Type B pancreatic cell (in vitro differentiated cells): ENCODE data around the gene SLC26A4. TPM values are rescaled to one million over a fixed set of nuclear protein-coding genes. Genes with fewer than 3 reads are reported as not detected.
A peak's percentile ranks its signal among the peaks of the same experiment; 100 is the strongest.

Source experiments
- DNase-seq: peaks from one replicate; pipeline ENCODE4 v3.0.0; 2021; ENCODE audit warnings: mixed read lengths; ENCODE audit not compliant: unreplicated experiment; ENCODE audit errors: extremely low spot score
- H3K27ac Mint-ChIP-seq: 2 replicates; pipeline ENCODE4 v1.8.0; 2021; ENCODE audit warnings: mild to moderate bottlenecking, mixed read lengths
- H3K27me3 Mint-ChIP-seq: 2 replicates; pipeline ENCODE4 v1.8.0; 2021; ENCODE audit warnings: mixed read lengths
- H3K36me3 Mint-ChIP-seq: 2 replicates; pipeline ENCODE4 v1.8.0; 2021; ENCODE audit warnings: mixed read lengths
- H3K4me1 Mint-ChIP-seq: one replicate; pipeline ENCODE4 v1.8.0; 2021; ENCODE audit warnings: mixed read lengths; ENCODE audit not compliant: unreplicated experiment
- H3K4me3 Mint-ChIP-seq: 2 replicates; pipeline ENCODE4 v1.8.0; 2021; ENCODE audit warnings: mild to moderate bottlenecking, mixed read lengths
- H3K9me3 Mint-ChIP-seq: 2 replicates; pipeline ENCODE4 v1.8.0; 2021; ENCODE audit warnings: mixed read lengths
- total RNA-seq: library from RNA; stranded (reverse); gene quantifications from 2 replicates; pipeline ENCODE4 v1.2.1, GENCODE V29; 2021; ENCODE audit warnings: low replicate concordance
- TF ChIP-seq, protein P1 (sequence below): fragments of 200-600 bp; sonication (generic); conservative IDR thresholded peaks from 2 replicates; pipeline ENCODE4 v1.5.0; 2021; ENCODE audit warnings: antibody characterized with exemption, mild to moderate bottlenecking

The SLC26A4 gene
- total RNA-seq, 1 donor from 2014 or later, result not detected

DNA sequence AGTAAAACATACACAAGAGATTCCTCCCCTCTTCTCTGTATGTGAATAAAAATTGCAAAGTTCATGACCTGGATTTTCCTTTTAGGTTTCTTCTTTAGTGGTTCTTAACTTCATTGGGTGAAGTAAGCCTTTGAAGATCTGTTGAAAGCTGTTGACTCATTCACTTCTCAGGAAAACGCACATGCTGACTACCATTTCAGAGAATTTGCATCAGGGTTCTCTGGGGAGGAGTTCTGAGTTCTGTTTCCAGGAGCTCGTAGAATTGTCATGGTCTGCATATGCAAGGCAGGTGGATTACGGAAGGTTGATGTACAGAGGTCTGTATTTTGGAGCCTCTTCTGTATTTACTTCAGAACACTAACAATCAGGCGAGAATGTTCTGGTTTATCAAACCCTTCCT is 962 bp upstream of the SLC26A4 start:
- no peaks in the 10 kb centered on the region for H3K36me3 Mint-ChIP-seq
- no peaks in the 10 kb centered on the region for H3K4me1 Mint-ChIP-seq
- H3K27ac Mint-ChIP-seq, result no peak overlapping the region
- H3K27me3 Mint-ChIP-seq, result peaks cover 87% of the 10 kb centered on the region
- peak overlapping the region; percentile 80 for H3K4me3 Mint-ChIP-seq
- TF ChIP-seq, protein P1, sequence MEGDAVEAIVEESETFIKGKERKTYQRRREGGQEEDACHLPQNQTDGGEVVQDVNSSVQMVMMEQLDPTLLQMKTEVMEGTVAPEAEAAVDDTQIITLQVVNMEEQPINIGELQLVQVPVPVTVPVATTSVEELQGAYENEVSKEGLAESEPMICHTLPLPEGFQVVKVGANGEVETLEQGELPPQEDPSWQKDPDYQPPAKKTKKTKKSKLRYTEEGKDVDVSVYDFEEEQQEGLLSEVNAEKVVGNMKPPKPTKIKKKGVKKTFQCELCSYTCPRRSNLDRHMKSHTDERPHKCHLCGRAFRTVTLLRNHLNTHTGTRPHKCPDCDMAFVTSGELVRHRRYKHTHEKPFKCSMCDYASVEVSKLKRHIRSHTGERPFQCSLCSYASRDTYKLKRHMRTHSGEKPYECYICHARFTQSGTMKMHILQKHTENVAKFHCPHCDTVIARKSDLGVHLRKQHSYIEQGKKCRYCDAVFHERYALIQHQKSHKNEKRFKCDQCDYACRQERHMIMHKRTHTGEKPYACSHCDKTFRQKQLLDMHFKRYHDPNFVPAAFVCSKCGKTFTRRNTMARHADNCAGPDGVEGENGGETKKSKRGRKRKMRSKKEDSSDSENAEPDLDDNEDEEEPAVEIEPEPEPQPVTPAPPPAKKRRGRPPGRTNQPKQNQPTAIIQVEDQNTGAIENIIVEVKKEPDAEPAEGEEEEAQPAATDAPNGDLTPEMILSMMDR, result no peak
- no peaks in the 10 kb centered on the region for H3K9me3 Mint-ChIP-seq
- DNase-seq, result no peak

DNA sequence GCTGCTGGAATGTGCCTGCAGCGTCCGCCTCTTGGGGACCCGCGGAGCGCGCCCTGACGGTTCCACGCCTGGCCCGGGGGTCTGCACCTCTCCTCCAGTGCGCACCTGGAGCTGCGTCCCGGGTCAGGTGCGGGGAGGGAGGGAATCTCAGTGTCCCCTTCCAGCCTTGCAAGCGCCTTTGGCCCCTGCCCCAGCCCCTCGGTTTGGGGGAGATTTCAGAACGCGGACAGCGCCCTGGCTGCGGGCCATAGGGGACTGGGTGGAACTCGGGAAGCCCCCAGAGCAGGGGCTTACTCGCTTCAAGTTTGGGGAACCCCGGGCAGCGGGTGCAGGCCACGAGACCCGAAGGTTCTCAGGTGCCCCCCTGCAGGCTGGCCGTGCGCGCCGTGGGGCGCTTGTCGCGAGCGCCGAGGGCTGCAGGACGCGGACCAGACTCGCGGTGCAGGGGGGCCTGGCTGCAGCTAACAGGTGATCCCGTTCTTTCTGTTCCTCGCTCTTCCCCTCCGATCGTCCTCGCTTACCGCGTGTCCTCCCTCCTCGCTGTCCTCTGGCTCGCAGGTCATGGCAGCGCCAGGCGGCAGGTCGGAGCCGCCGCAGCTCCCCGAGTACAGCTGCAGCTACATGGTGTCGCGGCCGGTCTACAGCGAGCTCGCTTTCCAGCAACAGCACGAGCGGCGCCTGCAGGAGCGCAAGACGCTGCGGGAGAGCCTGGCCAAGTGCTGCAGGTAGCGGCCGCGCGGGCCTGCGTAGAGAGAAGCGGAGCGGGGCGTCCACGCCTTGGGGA is 645 bp downstream of the SLC26A4 start:
- DNase-seq, result no peak
- peak overlapping the region; percentile 95 for H3K4me3 Mint-ChIP-seq
- no peaks in the 10 kb centered on the region for H3K4me1 Mint-ChIP-seq
- no peaks in the 10 kb centered on the region for H3K9me3 Mint-ChIP-seq
- H3K27me3 Mint-ChIP-seq, result peaks cover 85% of the 10 kb centered on the region
- TF ChIP-seq, protein P1, result no peak
- H3K27ac Mint-ChIP-seq, result no peak overlapping the region
- no peaks in the 10 kb centered on the region for H3K36me3 Mint-ChIP-seq

DNA sequence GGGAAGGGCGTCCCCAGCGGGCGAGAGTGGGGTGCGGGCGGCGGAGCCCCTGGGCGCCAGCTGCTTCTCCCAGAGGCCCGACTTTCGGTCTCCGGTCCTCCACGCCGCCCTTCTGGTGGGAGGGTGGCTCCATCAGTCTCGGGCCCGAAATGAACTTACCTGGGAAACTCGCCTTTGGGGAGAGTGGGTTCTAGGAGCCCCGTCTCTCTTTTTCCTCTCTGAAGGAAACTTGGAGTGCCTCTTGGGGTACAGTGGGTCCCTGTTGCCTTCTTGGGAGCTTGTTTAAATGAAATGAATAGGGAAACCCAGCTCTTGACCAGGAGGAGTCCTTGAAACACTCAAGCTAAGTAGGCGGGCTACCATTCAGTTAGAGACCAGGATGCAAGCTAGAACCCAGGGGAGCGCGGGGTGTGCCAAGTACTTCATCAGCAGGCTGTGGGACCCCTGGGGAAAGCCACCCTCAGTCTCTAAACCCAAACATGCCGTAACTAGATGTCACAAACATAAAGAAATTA is 1.3 kb downstream of the SLC26A4 start:
- Mint-ChIP-seq H3K36me3 (no peaks in the 10 kb centered on the region), H3K27ac (no peak overlapping the region), H3K4me3 (peak overlapping the region; percentile 95), H3K4me1 (no peaks in the 10 kb centered on the region), H3K9me3 (no peaks in the 10 kb centered on the region), H3K27me3 (peaks cover 81% of the 10 kb centered on the region)
- TF ChIP-seq, protein P1, result peak; percentile 30
- DNase-seq, result no peak

DNA sequence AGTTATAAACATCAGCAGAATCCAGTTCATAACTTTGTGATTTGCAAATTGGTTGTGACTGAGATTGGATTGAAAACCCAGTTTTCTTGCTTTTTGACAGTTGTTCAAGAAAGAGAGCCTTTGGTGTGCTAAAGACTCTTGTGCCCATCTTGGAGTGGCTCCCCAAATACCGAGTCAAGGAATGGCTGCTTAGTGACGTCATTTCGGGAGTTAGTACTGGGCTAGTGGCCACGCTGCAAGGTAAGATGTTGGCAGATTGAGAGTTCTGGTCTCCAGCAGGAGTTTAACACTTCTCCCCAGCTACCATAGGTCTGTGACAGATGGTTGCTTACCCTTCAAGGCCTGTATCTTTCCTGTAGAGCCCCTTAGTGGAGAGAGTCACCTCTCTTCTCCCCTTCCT is 2.6 kb downstream of the SLC26A4 start:
- H3K27ac Mint-ChIP-seq, result no peak overlapping the region
- no peak for DNase-seq
- H3K9me3 Mint-ChIP-seq, result no peaks in the 10 kb centered on the region
- TF ChIP-seq, protein P1, result no peak
- H3K4me3 Mint-ChIP-seq, result no peak overlapping the region
- H3K36me3 Mint-ChIP-seq, result no peaks in the 10 kb centered on the region
- H3K27me3 Mint-ChIP-seq, result peaks cover 70% of the 10 kb centered on the region
- H3K4me1 Mint-ChIP-seq, result no peaks in the 10 kb centered on the region

DNA sequence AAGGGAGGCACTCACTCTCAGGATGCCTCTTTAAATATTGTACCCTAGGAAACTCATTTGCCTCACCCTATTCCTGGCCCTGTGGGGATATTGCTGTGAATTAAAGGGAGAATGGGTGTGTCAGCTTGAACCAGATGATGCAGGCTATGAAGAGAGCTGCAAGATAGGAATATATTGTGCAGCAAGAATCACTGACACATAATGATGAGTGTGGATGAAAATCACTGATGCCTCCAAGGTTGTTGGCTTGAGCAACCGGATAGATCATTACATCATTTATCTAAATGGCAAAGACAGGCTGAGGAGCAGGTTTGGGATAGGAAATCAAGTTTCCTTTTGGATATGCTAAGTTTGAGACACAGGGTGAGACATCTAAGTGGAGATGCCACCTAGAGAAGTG is 6.2 kb downstream of the SLC26A4 start:
- H3K4me3 Mint-ChIP-seq, result no peak overlapping the region
- no peaks in the 10 kb centered on the region for H3K9me3 Mint-ChIP-seq

More for the DNA sequence above, 6.2 kb downstream of the SLC26A4 start:
- Mint-ChIP-seq H3K27ac (no peak overlapping the region), H3K4me1 (no peaks in the 10 kb centered on the region), H3K27me3 (peaks cover 50% of the 10 kb centered on the region), H3K36me3 (no peaks in the 10 kb centered on the region)
- no peak for DNase-seq
- TF ChIP-seq, protein P1, result no peak
